NCI-H1105 treated with DMSO at 0.1 percent for 48 hours (cell line): ENCODE measurements around the gene CACNG3.
"Not testable (repeated sequence)": the region's sequence is repeated elsewhere in the genome, so short reads cannot be mapped to it uniquely, and the experiment has no call there.

Experiments used
- DNase-seq: peaks from one replicate; lab custom pipeline; 2025; lab: John Stamatoyannopoulos, UW

Gene CACNG3

DNA sequence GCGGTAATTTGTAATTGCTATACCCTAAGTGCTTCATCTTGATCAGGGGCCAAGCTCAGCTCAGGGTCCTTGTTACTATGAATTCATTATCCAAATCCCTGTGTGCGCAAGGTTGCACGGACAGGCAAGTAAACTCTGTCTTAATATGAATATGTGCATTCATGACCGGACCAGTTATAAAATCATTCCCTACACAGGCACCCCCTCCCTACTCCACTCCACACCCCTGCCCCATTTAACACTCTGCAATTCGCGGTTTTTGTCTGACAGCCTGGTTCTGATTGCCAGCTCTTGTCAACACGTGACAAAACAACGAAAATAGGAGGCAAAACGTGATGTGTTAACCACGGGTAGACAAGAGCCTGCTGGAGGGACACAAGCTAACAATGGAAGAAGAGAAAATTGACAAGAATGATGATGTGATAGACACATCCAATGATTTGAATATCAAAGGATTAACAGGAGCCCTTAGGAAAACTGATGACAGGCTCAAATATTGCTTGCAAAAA lies 76.5 kb downstream of the CACNG3 start:
- DNase-seq: no peak

DNA sequence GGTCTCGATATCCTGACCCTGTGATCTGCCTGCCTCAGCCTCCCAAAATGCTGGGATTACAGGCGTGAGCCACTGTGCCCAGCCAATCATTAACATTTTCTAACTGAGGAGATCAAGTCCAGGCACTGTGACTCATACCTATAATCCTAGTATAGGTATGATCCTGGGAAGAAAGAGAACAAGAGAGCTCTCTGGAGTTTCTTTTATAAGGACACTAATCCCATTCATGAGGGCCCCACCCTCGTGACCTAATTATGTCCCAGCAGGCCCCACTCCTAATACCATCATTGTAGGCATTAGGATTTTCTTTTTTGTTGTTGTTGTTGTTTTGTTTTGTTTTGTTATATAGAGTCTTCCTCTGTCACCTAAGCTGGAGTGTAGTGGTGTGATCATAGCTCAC lies 80.4 kb downstream of the CACNG3 start:
- no peak for DNase-seq

DNA sequence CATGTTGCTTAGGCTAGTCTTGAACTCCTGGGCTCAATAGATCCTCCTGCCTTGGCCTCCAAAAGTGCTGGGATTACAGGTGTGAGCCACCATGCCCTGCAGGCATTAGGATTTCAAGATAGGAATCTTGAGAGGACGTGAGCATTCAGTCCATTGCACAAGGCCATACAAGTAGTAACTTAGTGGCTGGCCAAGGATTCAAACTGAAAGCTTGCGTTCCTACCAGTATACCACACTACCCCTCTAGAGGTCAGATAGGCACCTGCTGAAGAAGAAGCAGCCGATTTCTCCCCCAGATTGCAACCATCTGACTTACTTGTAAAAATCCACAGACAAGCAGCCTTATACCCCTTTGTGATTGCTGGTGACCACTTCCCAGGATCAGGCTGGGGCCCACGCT lies 80.9 kb downstream of the CACNG3 start:
- no peak for DNase-seq

DNA sequence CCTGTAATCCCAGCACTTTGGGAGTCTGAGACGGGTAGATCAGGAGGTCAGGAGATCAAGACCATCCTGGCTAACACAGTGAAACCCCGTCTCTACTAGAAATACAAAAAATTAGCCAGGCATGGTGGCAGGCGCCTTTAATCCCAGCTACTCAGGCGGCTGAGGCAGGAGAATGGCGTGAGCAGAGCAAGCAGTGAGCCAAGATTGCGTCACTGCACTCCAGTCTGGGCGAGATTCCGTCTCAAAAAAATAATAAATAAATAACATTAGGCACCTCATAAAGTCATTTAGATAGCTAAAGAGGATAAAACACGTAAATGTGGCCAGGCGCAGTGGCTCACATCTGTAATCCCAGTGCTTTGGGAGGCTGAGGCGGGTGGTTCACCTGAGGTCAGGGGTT lies 87.7 kb downstream of the CACNG3 start:
- not testable (repeated sequence) for DNase-seq

DNA sequence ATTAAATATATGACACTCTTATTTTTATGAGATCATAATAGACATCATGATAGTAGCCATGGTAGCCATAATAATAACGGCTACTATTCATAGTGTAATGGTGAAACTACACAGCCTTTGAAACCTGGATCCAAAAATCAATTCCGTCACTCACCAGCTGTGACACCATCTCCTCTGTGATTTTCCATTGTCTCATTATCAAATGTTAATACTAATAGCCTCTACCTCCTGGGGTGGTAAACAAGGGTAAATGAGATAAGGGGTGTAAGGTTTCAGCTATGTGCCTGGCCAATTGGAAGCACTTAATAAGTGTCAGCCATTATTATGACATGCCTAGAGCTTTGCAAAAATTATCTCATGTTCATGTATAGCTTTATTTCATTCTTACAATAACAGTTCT lies 88.6 kb downstream of the CACNG3 start:
- DNase-seq: no peak

DNA sequence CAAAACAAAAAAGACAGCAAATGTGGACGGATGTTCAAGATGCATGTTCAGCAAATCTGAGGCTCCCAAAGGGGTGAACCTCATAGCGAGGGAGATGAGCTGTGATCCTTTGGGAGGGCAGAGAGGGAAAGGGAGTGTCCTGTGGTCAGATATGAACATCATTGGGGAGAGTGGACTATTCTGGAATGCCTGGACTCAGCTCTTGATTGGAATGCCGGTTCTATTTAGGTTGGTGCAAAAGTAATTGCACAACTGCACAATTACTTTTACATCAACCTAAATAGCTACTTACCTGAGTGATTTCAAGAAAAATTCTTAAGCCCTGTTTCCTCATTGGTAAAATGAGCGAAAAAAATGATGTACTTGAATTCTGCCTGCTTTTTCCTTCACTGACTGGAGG lies 89.6 kb downstream of the CACNG3 start:
- no peak for DNase-seq

DNA sequence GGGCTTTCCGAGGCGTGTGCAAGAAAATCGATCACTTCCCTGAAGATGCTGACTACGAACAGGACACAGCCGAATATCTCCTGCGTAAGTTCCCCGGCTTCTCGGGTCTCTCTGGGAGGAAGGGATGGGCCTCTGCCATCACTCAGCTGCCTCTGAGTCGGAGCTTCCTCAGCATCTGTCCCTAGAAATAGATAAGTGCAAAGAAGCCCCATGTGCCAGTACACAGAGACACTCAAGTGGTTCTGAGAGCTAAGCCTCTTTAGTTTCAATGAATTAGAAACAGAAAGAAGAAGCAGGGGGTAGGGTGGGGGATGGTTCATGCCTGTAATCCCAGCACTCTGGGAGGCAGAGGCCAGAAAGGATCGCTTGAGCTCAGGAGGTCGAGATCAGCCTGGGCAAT lies 90.6 kb downstream of the CACNG3 start:
- no peak for DNase-seq

DNA sequence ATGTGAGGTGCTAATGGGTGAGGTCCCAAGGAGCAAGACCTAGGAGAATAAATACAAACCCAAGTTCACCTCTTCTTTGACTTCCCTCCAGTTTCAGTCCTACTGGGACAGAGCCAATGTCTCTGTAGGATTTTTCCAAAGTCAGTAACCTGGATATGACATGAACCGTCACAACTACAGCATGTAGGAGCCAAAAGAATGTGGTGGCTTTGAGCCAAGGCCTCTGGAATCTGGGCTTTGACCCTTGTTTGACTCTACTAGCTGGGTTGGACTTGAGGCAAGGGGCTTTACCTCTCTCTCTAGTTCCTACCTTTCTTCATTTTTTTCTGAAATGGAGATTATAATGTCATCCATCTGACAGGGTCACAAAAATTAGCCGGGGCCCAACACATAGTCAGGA lies 91.4 kb downstream of the CACNG3 start:
- DNase-seq: no peak

DNA sequence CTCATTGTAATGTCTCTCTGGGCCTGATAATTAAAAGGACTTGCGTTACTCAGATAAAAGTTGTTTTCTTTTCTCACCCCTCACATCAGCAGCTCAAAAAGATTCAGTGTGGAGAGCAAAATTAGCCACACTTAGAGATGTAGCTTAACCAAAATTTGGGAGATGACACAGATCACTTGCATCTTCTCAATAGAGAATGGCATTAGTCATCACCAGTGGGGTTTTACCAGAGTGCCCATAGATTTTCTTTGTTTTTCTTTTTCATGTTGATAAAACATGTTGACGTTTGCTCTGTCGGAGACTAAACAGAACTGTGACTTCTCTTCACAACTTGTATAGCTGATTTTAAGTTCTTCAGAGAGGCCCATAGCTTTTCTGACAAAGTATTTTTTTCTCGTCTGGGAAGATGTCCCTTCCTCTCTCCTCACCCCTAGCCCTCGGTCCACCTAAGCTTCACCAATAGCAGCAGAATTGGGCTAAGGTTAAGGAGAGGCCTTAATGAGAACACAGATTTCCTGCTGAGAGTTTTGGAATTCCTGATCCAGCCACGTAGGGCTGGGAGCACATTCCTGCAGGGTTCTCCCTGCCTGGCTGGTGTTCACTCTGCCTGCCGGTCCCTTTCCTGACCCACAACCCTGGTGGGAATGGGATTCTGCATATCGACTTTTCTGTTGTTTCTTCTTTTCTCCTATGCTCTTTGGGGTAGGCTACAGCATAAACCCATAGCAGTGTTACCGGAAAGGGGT lies 92.6 kb downstream of the CACNG3 start:
- DNase-seq: no peak

DNA sequence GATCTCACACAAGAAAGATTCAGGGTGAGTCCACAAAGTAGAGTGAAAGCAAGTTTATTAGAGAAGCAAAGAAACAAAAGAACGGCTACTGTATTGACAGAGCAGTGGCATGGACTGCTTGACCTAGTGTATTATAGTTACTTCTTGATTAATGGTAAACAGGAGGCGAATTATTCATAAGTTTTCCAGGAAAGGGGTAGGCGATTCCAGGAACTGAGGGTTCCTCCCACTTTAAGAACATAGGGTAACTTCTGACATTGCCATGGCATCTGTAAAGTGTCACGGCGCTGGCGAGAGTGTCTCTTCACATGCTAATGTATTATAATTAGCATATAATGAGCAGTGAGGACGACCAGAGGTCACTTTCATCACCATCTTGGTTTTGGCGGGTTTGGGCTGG lies 93.2 kb downstream of the CACNG3 start:
- no peak for DNase-seq

DNA sequence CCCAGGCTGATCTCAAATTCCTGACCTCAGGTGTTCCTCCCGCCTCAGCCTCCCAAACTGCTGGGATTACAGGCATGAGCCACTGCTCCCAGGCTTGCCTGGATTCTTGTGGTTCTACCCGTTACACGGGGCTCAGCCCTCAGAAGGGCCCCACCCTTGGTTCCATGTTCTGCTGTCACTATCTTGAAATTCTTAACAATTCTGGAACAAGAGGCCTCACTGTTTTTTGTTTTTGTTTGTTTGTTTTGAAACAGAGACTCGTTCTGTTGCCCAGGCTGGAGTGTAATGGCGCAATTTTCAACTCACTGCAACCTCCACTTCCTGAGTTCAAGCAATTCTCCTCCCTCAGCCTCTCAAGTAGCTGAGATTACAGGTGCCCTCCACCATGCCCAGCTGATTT lies 96.6 kb downstream of the CACNG3 start:
- DNase-seq: no peak

DNA sequence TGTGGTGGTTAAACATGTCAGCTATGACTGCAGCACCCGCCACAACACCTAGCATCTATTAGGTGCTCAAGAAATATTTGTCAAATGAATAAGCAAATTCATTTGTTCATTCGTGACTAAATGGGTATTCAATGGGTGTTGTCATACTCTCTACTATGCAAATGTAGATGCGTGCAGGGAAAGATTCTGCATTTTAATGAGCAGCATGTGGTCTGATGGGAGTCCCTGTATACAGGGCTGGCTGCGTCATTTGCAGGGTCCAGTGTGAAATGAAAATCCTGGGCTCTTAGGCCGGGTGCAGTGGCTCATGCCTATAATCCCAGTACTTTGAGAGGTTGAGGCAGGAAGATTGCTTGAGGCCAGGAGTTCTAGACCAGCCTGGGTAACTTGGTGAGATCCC lies 97.5 kb downstream of the CACNG3 start:
- DNase-seq: no peak

DNA sequence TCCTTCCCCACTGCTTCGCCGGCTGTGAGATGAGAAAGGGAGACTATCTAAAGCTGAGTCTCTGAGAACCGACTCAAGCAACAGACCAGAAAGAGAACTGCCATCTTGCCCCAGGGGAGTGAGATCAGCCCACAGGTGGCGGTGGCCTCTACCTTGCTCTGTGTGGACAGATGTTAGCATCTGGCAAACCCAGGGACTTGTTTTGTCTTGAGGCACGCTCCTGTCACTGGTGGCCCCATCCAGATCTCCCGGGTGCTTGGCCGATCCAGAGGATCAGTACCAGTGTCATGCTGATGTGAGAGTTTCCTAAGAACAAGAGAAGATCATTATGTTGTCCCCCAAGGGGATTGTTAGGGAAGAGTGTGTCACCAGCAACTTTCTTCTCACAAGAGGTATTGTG lies 101.4 kb downstream of the CACNG3 start:
- DNase-seq: no peak

DNA sequence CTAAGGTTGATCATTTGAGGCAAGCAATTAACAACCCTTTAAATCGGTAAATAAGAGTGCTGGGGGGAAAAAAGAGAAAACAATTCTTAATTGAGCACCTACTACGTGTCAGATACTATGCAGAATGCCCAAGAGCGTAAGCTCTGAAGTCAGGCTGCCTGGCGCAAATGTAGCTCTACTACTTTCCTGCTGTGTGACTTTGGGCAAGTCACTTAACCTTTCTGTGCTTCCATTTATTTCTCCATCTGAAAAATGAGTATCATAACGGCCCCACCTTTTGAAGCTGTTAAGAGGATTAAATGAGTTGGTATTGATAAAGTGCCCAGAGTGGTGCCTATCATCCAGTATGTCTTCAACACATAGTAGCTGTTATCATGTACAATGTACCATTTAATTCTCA lies 102.0 kb downstream of the CACNG3 start:
- DNase-seq: no peak

DNA sequence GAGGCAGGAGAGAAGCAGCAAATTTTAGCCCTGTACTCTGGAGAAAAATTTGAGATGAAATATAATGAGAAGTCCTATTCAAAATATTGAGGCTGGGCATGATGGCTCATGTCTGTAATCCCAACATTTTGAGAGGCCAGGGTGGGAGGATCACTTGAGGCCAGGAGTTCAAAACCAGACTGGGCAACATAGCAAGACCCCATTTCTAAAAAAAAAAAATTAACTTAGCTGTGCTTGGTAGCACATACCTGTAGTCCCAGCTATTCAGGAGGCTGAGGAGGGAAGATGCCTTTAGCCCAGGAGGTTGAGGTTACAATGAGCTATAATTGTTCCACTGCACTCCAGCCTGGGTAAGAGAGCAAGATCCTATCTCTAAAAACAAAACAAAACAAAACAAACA lies 103.4 kb downstream of the CACNG3 start:
- DNase-seq: no peak

DNA sequence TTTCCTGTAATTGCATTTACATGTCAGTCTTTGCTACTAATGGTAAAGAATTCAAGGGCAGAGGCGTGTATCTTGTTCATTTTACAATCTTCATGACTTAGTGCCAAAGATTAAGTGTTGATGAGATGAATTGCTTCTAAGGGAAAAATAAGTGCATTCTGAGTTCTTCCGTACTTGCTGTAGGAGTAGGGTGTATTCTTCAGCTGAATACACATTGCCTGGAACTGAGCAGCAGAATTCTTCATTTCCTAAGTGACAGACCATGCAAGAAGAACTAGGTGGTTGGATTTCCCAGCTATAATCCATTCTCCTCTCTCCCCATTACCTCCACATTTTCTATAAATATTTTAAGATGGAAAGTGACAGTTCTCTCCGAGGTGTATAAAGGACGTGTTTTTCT lies 104.8 kb downstream of the CACNG3 start:
- DNase-seq: no peak

DNA sequence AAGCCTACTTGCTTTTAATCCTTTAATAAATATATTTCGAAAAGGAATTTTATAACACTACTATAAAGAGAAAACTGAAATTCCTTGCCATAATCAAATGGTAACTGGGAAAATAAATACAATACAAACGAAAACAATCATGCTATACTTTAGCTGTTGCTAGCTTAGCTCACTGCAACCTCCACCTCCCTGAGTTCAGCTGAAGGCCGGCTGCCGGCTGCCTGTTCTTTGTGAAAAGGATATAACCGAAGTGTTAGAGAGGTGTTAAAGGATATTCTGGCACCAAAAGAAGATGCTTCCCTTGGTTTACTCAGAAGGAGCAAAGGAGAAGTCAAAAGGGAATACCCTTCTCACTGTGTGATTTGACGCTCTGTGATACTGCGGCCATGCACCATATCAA lies 108.5 kb downstream of the CACNG3 start:
- DNase-seq: no peak

DNA sequence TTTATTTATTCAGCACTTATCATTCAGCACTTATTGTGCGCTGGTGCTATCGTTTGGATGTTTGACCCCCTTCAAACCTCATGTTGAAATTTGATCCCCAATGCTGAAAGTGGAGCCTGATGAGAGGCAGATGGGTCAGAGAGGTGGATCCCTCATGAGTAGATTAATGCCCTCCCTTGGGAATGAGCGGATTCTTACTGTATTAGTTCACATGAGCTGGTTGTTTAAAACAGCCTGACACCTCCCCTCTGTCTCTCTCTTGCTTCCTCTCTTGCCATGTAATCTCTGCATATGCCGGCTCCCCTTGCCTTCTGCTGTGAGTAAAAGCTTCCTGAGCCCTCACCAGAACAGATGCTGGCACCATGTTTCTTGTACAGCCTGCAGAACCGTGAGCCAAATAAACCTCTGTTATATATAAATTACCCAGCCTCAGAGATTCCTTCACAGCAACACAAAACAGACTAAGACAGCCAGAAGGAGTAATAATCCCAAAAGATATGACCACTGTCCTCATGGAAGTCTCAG lies 111.1 kb downstream of the CACNG3 start:
- no peak for DNase-seq

DNA sequence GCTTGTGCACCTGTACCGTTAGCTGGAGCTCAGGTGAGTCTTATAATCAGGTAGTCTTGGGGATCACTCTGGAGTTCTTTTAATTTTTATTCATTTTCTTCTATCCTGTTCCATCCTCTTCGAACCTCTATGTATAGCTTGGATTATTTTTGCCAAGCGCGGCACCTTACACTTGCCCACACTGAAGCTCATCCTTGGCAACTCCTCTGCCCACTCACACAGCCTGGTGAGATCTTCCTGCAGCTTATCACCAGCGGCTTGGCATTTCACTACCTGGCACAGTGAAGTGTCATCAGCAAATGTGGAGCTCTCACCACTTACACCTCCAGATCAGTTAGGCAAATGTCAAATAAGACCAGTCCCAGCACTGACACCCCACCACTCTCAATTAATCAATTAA lies 116.7 kb downstream of the CACNG3 start:
- DNase-seq: no peak

DNA sequence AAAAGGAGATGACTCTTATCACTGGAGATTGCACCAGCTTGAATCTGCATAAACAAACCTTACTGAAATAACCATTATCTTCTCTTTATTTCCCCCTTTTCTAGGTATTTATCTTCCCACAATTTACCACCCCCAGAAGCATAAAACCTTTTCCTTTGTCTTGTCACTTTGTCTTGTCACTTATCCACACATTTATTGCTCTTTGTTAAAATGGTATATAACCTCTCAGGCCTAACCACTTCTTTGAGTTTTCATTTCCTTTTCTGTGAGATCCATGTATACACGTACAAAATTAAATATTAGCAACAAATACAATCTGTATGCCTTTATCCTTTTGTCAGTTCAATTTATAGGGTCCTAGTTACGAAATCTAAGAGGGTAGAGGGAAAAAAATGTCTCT lies 122.9 kb downstream of the CACNG3 start:
- no peak for DNase-seq

DNA sequence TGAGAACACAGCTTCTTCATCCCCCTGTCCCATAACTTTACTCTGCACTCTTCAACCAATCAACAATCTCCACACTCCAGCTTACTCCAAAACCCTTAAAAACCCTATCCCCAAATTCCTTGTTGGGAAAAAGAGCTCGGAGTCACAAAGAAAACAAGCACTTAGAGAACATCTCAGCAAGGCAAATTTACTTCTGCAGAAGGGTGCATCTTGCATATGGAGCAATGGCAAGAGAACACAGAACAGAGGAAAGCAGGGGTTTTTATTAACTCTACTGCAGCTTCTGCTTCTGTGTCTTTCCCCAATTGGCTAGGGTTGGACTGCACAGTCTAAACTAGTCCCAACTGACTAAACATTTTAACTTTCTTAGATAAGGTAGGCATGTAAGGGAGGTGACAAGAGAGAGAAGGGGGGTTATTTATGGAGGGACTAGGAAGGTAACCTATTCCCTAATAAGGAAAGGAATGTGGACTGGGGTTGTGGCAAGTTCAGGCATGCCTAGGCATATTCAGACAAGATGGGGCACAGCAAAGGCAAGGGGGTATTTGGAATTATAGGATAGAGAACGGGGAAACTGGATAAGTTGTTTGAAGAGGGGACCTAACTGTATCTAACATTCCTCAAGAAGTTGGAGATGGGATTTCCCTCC lies 125.5 kb downstream of the CACNG3 start:
- no peak for DNase-seq

DNA sequence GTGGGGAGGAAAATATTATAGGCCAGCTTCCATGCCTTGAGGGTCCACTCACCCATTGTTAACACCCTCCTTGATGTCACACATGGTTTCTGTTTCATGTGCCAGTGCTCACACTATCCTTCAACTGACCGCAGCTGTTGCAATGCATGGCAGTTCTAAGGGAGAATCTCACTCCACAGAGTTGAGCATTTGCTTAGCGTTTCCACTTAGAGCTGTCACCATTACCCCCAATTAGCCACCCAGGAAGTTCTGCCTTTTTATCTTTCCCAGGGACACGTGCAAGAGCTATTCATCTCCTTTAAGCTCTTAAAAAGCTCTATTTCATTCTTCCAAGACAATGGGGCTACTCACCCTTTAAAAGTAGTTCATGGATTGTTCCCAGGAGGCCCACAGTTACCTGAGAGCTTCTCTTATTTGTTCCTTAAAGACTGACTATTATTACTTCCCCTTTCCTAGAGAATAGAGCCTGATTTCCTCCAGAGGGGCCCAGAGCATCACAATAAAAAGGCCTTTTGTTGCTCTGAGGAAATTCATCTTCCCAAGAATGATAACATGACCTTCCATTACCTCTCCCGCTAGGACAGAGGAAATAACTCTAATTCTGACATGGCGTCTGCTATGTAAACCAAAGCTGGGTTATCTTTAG lies 126.8 kb downstream of the CACNG3 start:
- DNase-seq: no peak

DNA sequence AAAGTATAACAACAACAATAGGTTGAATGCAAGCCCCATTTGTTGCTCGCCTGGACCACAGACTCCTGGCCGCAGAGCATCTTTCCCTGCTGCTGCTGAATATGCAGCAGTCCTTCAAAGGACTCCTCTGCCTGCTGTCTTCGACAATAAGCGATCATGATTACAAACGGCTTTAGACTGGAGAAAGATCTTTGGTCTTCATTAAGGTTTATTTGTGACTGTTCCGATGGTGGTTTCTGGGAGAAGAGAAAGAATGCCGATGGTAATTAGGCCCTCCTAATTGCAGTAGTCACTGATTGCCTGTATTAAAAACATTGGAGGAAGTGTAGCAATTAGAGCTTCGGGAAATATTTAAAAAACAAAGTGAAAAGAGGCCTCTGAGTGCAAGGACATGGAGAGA lies 138.2 kb downstream of the CACNG3 start:
- DNase-seq: no peak
